ENCODE results near the gene NEIL1. TPM values are rescaled to one million over a fixed set of nuclear protein-coding genes. Genes with fewer than 3 reads are reported as not detected.

Gene NEIL1
- total and polyA plus RNA-seq, 3 donors from 2014 or later, result 12.9 to 30.2 (median 19.8) TPM

DNA sequence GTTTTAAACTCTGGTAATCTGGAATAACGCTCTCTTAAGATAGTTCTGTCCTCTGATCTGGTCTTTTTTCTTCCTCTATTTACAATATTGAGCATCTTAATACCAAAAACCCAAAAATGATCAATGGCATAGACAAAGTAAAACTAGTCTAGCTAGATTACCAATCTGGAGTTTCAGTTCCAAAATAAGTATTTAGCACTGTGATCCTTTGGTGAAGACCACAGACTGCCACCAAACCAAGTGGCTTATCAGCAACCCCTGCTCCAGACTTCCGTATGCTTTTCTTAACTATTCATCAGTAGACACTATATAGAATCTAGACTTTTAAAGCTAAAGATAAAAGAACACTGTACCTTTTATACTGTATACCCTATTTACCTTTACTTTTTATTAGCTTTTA, 57.1 kb downstream of the NEIL1 start:
- DNase-seq, result no peak
- TF ChIP-seq POLR2A (IDR thresholded peaks at IDR 0.05), result no peak
- TF ChIP-seq, protein P1, sequence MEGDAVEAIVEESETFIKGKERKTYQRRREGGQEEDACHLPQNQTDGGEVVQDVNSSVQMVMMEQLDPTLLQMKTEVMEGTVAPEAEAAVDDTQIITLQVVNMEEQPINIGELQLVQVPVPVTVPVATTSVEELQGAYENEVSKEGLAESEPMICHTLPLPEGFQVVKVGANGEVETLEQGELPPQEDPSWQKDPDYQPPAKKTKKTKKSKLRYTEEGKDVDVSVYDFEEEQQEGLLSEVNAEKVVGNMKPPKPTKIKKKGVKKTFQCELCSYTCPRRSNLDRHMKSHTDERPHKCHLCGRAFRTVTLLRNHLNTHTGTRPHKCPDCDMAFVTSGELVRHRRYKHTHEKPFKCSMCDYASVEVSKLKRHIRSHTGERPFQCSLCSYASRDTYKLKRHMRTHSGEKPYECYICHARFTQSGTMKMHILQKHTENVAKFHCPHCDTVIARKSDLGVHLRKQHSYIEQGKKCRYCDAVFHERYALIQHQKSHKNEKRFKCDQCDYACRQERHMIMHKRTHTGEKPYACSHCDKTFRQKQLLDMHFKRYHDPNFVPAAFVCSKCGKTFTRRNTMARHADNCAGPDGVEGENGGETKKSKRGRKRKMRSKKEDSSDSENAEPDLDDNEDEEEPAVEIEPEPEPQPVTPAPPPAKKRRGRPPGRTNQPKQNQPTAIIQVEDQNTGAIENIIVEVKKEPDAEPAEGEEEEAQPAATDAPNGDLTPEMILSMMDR (IDR thresholded peaks at IDR 0.05), result no peak
- WGBS, 2 donors, result 89 to 93% methylated on average over 2 of the region's 2 CpGs
- H3K9me3 ChIP-seq, result no peaks in the 10 kb centered on the region
- H3K4me1 ChIP-seq, result no peaks in the 10 kb centered on the region
- intact Hi-C loops (cut with DNase I; ENCODE audit: low total_unique reads), result no loop called here
- H3K27ac ChIP-seq, result no peak overlapping the region
- H3K27me3 ChIP-seq, result no peaks in the 10 kb centered on the region
- H3K36me3 ChIP-seq (ENCODE audit: low read depth, missing control alignments), result no peaks in the 10 kb centered on the region
- no peak overlapping the region for H3K4me3 ChIP-seq

MicroRNA genes within 50 kb of the gene (microRNA counts, 767-probe panel; counts per million panel counts)
- microRNA hsa-miR-631, result 0 to 152 counts per million in 2 donors

Small RNAs within 50 kb of the gene (microRNA-seq; reads per million reads assigned to microRNA genes)
- gene MIR631 (ENCODE audit: borderline number of aligned reads in 2 of 2, borderline replicate concordance in 1 of 2), result 0 to 0.70 reads per million in 2 donors

Other genes with a start within 250 kb of the NEIL1 start
- 100 to 1,000 TPM; 167 to 168 TPM for gene C15orf39, start 145.2 kb upstream of the NEIL1 start, total RNA-seq
- 321 TPM for gene C15orf39, start 145.2 kb upstream of the NEIL1 start, polyA plus RNA-seq (ENCODE audit: insufficient read depth, low read depth, low replicate concordance)
- 10 to 100 TPM in 1 of 2 donors, 1 to 10 TPM in 1; 9.1 to 16.1 TPM for gene GOLGA6C, start 88.7 kb upstream of the NEIL1 start, total RNA-seq
- 15.1 TPM for gene GOLGA6C, start 88.7 kb upstream of the NEIL1 start, polyA plus RNA-seq (ENCODE audit: insufficient read depth, low read depth, low replicate concordance)
- 10 to 100 TPM; 13.1 to 29.8 TPM for gene GOLGA6D, start 64.2 kb upstream of the NEIL1 start, total RNA-seq
- gene GOLGA6D, start 64.2 kb upstream of the NEIL1 start, polyA plus RNA-seq (ENCODE audit: insufficient read depth, low read depth, low replicate concordance), result 13.3 TPM
- gene COMMD4, start 11.0 kb upstream of the NEIL1 start, total RNA-seq, result 100 to 1,000 TPM in 1 of 2 donors, 10 to 100 TPM in 1; 92.7 to 110 TPM
- gene COMMD4, start 11.0 kb upstream of the NEIL1 start, polyA plus RNA-seq (ENCODE audit: insufficient read depth, low read depth, low replicate concordance), result 165 TPM
- gene MAN2C1, start 21.6 kb downstream of the NEIL1 start, total RNA-seq, result 100 to 1,000 TPM; 256 to 343 TPM
- gene MAN2C1, start 21.6 kb downstream of the NEIL1 start, polyA plus RNA-seq (ENCODE audit: insufficient read depth, low read depth, low replicate concordance), result 171 TPM
- 100 to 1,000 TPM in 1 of 2 donors, 10 to 100 TPM in 1; 95.0 to 100 TPM for gene SIN3A, start 104.7 kb downstream of the NEIL1 start, total RNA-seq
- 65.9 TPM for gene SIN3A, start 104.7 kb downstream of the NEIL1 start, polyA plus RNA-seq (ENCODE audit: insufficient read depth, low read depth, low replicate concordance)
- gene PTPN9, start 232.3 kb downstream of the NEIL1 start, total RNA-seq, result 10 to 100 TPM; 14.1 to 16.3 TPM
- gene PTPN9, start 232.3 kb downstream of the NEIL1 start, polyA plus RNA-seq (ENCODE audit: insufficient read depth, low read depth, low replicate concordance), result 20.3 TPM

Data from testis (tissue), 3 donors.